ENCODE results near the gene SRCIN1. TPM values are rescaled to one million over a fixed set of nuclear protein-coding genes. Genes with fewer than 3 reads are reported as not detected.

SRCIN1 gene
- total and polyA plus RNA-seq, 7 donors = 0.04 to 0.39 (median 0.16) TPM; not detected in 1

DNA sequence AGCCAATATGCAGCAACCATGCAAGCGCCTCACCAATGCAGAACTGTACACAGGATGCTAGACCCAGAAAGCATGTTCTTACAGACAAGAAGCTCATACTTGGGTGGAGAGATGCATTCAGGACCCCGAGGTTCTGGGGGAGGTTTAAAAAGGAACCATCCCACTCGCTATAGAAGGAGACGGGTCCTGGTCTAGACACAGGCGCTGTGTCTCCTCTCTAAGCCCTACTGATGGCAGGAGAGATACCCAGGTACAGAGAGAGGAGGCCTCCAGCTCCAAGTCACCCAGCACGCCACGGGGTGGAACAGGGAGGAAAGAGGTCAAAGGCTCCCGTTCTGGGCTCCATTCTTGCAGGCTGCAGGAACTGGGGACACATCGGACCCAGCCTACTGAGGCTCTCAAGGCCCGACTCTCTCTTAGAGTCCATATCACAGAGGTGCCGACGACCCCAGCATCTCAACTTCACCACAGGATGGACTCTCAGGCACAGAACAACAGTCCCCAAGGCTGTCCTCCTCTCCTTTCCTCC lies 28.0 kb downstream of the SRCIN1 start:
- no peak overlapping the region for H3K4me3 ChIP-seq
- intact Hi-C loops (cut with DNase I) = no loop called here
- DNase-seq = no peak
- H3K27me3 ChIP-seq (ENCODE audit: insufficient read depth in 3 of 3, low read length in 2 of 3) = peaks cover 0 to 77% (median 20%) of the 10 kb centered on the region in 3 donors
- TF ChIP-seq, protein P1, sequence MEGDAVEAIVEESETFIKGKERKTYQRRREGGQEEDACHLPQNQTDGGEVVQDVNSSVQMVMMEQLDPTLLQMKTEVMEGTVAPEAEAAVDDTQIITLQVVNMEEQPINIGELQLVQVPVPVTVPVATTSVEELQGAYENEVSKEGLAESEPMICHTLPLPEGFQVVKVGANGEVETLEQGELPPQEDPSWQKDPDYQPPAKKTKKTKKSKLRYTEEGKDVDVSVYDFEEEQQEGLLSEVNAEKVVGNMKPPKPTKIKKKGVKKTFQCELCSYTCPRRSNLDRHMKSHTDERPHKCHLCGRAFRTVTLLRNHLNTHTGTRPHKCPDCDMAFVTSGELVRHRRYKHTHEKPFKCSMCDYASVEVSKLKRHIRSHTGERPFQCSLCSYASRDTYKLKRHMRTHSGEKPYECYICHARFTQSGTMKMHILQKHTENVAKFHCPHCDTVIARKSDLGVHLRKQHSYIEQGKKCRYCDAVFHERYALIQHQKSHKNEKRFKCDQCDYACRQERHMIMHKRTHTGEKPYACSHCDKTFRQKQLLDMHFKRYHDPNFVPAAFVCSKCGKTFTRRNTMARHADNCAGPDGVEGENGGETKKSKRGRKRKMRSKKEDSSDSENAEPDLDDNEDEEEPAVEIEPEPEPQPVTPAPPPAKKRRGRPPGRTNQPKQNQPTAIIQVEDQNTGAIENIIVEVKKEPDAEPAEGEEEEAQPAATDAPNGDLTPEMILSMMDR (IDR thresholded peaks at IDR 0.05) = no peak
- H3K9me3 ChIP-seq = no peaks in the 10 kb centered on the region
- no peak overlapping the region for H3K27ac ChIP-seq
- peaks cover 7% of the 10 kb centered on the region for H3K4me1 ChIP-seq
- WGBS, 3 donors = 44 to 47% (median 46%) methylated on average over 12 of the region's 12 CpGs
- H3K36me3 ChIP-seq (ENCODE audit: insufficient read depth in 1 of 2, low read depth in 1 of 2) = no peaks in the 10 kb centered on the region
- no peak for ATAC-seq

DNA sequence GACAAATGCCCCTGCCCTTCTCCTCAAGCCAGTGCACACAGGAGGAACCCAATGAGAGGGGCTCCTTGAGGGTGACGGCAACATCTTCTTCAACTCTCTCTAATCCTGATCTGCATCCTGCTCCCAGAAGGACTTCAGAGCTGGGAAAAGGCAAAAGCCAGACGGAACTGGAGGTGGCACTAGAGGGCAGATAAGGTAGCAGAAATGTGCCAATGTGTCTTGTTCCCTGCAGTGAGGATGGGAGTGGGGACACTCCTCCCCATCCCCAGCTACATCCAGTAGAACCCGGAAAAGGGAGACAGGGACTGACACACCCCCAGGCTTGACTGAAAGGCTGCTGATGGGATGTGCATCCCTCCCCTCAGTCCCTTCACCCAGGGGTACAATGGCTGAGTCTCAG lies 28.5 kb downstream of the SRCIN1 start:
- Histone ChIP-seq H3K9me3 (no peaks in the 10 kb centered on the region), H3K4me3 (no peak overlapping the region), H3K4me1 (peaks cover 7% of the 10 kb centered on the region), H3K36me3 (ENCODE audit: insufficient read depth in 1 of 2, low read depth in 1 of 2) (no peaks in the 10 kb centered on the region), H3K27me3 (ENCODE audit: insufficient read depth in 3 of 3, low read length in 2 of 3) (peaks cover 0 to 81% (median 22%) of the 10 kb centered on the region in 3 donors), H3K27ac (no peak overlapping the region)
- TF ChIP-seq, protein P1 (IDR thresholded peaks at IDR 0.05) = no peak
- DNase-seq (no peak), ATAC-seq (no peak)
- intact Hi-C loops (cut with DNase I) = no loop called here
- 67 to 78% (median 69%) methylated on average over 3 of the region's 3 CpGs for WGBS, 3 donors

DNA sequence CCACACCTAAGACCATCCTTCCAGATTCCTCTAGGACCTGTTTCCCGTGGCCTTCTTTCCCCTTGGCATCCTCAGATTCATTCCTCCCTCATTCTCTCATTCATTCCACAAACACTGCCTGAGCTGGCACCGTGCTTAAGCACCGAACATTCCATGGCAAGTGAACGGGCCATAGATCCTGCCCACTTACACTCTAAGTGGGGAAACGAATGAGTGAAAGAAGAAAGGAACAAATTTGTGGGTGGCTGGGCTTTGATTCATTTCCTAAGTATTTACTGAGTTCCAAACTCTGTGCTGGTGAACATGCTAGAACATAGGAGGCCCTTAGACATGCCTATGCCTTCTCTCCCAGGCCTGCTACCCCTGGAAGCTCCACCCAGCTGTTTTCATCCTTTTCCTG lies 30.0 kb downstream of the SRCIN1 start:
- no peak overlapping the region for H3K27ac ChIP-seq
- no peak for ATAC-seq
- DNase-seq = no peak
- H3K4me1 ChIP-seq = peaks cover 7% of the 10 kb centered on the region
- 30 to 40% (median 39%) methylated on average over 5 of the region's 5 CpGs for WGBS, 3 donors
- no peaks in the 10 kb centered on the region for H3K9me3 ChIP-seq
- no peaks in the 10 kb centered on the region for H3K36me3 ChIP-seq (ENCODE audit: insufficient read depth in 1 of 2, low read depth in 1 of 2)
- no peak overlapping the region for H3K4me3 ChIP-seq
- intact Hi-C loops (cut with DNase I) = no loop called here
- peaks cover 0 to 88% (median 25%) of the 10 kb centered on the region in 3 donors for H3K27me3 ChIP-seq (ENCODE audit: insufficient read depth in 3 of 3, low read length in 2 of 3)
- TF ChIP-seq, protein P1 (IDR thresholded peaks at IDR 0.05) = no peak

DNA sequence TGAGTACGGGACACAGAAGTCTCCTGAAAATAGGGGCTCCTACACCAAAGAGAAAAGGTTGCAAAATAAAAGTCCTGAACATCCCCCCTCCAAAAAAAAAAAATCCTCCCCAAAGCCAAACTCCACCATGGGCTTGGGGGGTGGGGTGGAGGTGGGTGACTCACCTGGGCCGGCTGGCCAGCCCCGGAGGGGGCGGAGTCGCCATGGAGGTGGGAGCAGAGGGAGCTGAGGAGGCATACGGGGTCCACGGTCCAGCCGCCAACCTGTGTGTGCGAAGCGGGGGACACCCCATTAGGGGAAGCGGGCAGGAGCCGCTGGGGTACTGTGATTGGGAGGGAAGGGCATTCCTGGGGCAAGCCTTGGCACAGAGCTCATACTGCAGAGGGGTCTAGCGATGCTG lies 31.0 kb downstream of the SRCIN1 start:
- H3K27ac ChIP-seq = no peak overlapping the region
- 59 to 81% (median 68%) methylated on average over 13 of the region's 13 CpGs for WGBS, 3 donors
- intact Hi-C loops (cut with DNase I) = no loop called here
- H3K36me3 ChIP-seq (ENCODE audit: insufficient read depth in 1 of 2, low read depth in 1 of 2) = no peaks in the 10 kb centered on the region
- peaks cover 7% of the 10 kb centered on the region for H3K4me1 ChIP-seq
- DNase-seq (no peak), ATAC-seq (no peak)
- H3K9me3 ChIP-seq = no peaks in the 10 kb centered on the region
- peaks cover 0 to 86% (median 24%) of the 10 kb centered on the region in 3 donors for H3K27me3 ChIP-seq (ENCODE audit: insufficient read depth in 3 of 3, low read length in 2 of 3)
- no peak overlapping the region for H3K4me3 ChIP-seq
- TF ChIP-seq, protein P1 (IDR thresholded peaks at IDR 0.05) = no peak

Measured in psoas muscle (tissue), 8 donors.